Fibroblast of pulmonary artery (primary cell): ENCODE results near the gene SMG7.

Experiments used
- DNase-seq: peaks from one replicate; pipeline ENCODE4 v3.0.0-alpha.2; 2010; ENCODE audit warnings: low read depth
- H3K4me3 ChIP-seq: replicated peaks from 2 replicates; pipeline ENCODE4 v1.5.1; 2011; ENCODE audit warnings: low read depth, mild to moderate bottlenecking, control low read depth, low read length, moderate library complexity
- TF ChIP-seq, protein P1 (sequence below): IDR thresholded peaks from 2 replicates; pipeline ENCODE4 v1.5.1; 2011; ENCODE audit warnings: mild to moderate bottlenecking, control low read depth, low read length, inconsistent platforms; ENCODE audit errors: missing control alignments

SMG7 gene

DNA sequence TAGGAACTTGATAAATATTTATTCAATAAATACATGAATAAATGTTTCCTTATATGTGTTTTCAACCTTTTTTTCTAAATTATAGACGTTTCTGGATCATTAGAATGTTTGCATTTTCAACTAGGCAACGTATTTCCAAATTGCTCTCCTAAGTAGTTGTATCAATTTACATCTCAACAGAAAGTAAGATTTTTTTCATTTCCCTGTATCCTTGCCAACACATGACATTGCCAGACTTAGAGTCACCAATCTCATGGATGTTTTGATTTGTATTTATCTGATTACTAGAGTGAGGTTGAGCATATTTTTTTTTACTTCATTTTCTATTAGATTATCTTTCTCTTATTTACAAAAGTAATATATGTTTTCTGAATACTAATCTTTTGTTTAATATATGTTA is 22.2 kb upstream of the SMG7 start:
- DNase-seq: no peak
- TF ChIP-seq, protein P1, sequence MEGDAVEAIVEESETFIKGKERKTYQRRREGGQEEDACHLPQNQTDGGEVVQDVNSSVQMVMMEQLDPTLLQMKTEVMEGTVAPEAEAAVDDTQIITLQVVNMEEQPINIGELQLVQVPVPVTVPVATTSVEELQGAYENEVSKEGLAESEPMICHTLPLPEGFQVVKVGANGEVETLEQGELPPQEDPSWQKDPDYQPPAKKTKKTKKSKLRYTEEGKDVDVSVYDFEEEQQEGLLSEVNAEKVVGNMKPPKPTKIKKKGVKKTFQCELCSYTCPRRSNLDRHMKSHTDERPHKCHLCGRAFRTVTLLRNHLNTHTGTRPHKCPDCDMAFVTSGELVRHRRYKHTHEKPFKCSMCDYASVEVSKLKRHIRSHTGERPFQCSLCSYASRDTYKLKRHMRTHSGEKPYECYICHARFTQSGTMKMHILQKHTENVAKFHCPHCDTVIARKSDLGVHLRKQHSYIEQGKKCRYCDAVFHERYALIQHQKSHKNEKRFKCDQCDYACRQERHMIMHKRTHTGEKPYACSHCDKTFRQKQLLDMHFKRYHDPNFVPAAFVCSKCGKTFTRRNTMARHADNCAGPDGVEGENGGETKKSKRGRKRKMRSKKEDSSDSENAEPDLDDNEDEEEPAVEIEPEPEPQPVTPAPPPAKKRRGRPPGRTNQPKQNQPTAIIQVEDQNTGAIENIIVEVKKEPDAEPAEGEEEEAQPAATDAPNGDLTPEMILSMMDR: no peak
- H3K4me3 ChIP-seq: no peak overlapping the region

DNA sequence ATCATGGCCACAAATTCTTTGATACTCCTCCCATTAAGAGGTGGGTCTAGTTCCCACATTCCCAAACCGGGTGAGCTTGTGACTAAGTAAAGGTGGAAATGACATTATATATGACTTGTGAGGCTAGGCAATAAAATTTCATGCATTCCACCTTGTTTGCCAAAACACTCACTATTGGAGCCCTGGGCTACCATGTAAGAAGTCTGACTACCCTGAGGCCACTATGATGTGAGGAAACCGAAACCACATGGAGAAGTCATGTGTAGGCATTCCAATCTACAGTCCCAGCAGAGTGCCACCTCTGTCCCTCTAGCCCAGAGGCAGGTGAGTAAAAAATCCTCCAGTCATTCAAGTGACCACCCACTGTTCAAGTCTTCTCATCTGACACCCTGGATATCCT is 17.9 kb upstream of the SMG7 start:
- TF ChIP-seq, protein P1: no peak
- no peak overlapping the region for H3K4me3 ChIP-seq
- no peak for DNase-seq

DNA sequence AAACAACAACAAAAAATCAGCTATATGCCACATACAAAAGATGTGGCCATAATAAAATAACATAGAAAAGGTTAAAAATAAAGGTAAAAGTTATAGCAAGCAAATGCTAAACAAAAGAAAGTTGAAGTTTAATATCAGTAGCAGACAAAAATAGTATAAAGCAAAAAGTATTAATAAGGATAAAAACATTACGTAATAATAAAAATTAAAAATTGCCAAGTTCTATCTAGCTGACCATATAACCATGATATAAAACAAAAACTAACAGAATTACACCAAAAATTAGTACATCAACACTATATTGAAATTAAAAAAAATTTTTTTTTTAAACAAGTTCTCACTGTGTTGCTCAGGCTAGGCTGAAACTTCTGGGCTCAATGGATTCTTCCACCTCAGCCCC is 15.5 kb upstream of the SMG7 start:
- TF ChIP-seq, protein P1: no peak
- DNase-seq: no peak
- H3K4me3 ChIP-seq: no peak overlapping the region

DNA sequence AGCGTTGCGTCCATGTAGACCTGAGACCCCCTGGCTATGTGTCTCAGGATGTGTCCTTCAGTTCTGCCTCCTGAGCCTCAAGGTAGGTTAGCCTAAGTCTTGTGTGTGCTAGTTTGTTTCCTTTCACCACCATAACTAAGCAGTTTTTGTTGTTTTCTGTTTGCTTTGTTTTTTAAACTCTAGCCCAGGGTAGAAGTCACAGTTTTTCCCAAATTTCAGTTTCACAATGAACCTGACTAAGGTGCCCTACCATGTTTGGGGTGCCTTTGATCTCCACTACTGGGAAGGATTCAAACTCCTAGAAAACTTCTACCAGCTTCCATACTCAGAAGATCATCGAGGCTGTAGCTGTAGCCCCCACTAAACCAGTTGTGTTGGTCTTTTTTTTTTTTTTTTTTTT is 14.8 kb upstream of the SMG7 start:
- DNase-seq: no peak
- TF ChIP-seq, protein P1: no peak
- H3K4me3 ChIP-seq: no peak overlapping the region

DNA sequence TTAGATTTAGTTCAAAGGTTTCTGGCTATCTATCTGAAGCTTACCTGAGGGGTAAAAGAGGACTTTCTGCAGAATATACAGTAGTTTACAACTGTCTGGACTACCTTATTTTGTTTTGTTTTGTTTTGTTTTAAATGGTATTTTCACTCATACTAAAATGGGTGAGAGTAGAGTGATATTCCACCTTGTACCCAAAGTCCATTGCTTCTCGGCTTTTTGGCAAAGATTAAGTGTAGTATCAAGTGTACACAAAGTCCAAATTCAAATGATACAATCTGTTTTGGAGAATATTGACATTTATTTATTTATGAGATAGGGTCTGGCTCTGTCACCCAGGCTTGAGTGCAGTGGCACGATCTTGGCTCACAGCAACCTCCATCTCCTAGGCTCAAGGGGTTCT is 11.7 kb upstream of the SMG7 start:
- TF ChIP-seq, protein P1: no peak
- DNase-seq: no peak
- H3K4me3 ChIP-seq: no peak overlapping the region

DNA sequence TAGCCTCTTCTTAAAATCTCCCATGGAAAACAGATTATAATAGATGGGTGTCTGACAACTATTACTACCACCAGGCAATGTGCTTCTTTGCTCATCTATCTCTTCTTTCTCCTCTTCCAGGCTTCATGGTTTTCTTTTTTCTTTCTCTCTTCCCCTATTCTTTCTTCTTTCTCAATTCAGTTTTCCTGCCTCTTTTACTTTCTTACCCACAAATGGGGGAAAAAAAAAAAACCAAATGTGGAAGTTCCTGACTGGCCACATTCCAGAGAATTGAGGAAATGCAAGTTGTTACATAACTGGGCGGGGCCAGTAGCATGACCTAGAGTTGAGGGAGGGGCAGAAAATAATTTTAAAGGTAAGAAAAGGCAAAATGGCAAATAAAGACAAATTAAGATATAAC is 10.9 kb upstream of the SMG7 start:
- peak; percentile 63 for DNase-seq
- TF ChIP-seq, protein P1: no peak
- no peak overlapping the region for H3K4me3 ChIP-seq

DNA sequence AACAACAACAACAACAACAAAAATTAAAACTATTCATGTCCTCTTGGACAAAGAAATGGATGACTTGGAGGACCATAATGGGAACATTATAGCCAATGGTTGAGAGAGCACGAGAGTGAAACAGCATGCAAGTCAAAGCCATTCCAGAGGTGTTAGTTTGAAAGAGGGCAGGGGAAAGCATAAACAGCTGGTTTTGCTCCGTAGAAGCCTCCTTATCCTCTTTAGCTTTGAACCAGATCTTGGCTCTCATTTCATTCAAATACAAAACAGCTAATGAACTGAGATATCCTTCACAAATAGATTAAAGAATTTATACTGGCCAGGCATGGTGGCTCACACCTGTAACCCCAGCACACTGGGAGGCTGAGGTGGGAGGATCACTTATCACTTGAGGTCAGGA is 8.7 kb upstream of the SMG7 start:
- TF ChIP-seq, protein P1: no peak

More for the DNA sequence above, 8.7 kb upstream of the SMG7 start:
- no peak for DNase-seq
- no peak overlapping the region for H3K4me3 ChIP-seq
